T-helper 1 cell (primary cell): ENCODE results near the gene NTRK2.

Experiments
- DNase-seq, 5 donors: peaks; one replicate each; pipeline ENCODE4 v3.0.0-alpha.2; 2012 to 2020

The NTRK2 gene

GRCh38 chr9:84947412-84947972, 278.0 kb downstream of the NTRK2 start:
- DNase-seq: no peak

- DNase-seq: no peak
Measured at GRCh38 chr9:84949258-84949657, 279.7 kb downstream of the NTRK2 start.

GRCh38 chr9:84949971-84950370, 280.4 kb downstream of the NTRK2 start:
- DNase-seq: no peak

- no peak for DNase-seq
Measured at GRCh38 chr9:84950879-84951811, 281.6 kb downstream of the NTRK2 start.

- DNase-seq: no peak
Measured at GRCh38 chr9:84953252-84953773, 283.8 kb downstream of the NTRK2 start.

GRCh38 chr9:84953797-84954705, 284.5 kb downstream of the NTRK2 start:
- peak in 2 of 5 donors; percentile 8 to 51 for DNase-seq

GRCh38 chr9:84955155-84955554, 285.6 kb downstream of the NTRK2 start:
- DNase-seq: no peak

- no peak for DNase-seq
Measured at GRCh38 chr9:84955971-84956370, 286.4 kb downstream of the NTRK2 start.

- DNase-seq: no peak
Measured at GRCh38 chr9:84959339-84959738, 289.8 kb downstream of the NTRK2 start.

GRCh38 chr9:84966876-84967830, 297.6 kb downstream of the NTRK2 start:
- no peak for DNase-seq

- no peak for DNase-seq
Measured at GRCh38 chr9:84969084-84969483, 299.6 kb downstream of the NTRK2 start.

GRCh38 chr9:84969736-84970135, 300.2 kb downstream of the NTRK2 start:
- no peak for DNase-seq

- no peak for DNase-seq
Measured at GRCh38 chr9:84970432-84970831, 300.9 kb downstream of the NTRK2 start.

GRCh38 chr9:84971571-84971970, 302.0 kb downstream of the NTRK2 start:
- DNase-seq: no peak

GRCh38 chr9:84974258-84974657, 304.7 kb downstream of the NTRK2 start:
- no peak for DNase-seq

GRCh38 chr9:84974855-84975254, 305.3 kb downstream of the NTRK2 start:
- DNase-seq: no peak

GRCh38 chr9:84975926-84976325, 306.4 kb downstream of the NTRK2 start:
- no peak for DNase-seq

- DNase-seq: no peak
Measured at GRCh38 chr9:84978661-84979060, 309.1 kb downstream of the NTRK2 start.

- DNase-seq: no peak
Measured at GRCh38 chr9:84983749-84984148, 314.2 kb downstream of the NTRK2 start.

- no peak for DNase-seq
Measured at GRCh38 chr9:84988621-84989020, 319.1 kb downstream of the NTRK2 start.

- DNase-seq: no peak
Measured at GRCh38 chr9:84990416-84990815, 320.9 kb downstream of the NTRK2 start.
